Limb (tissue), 2 donors: Measurements from ENCODE around the gene SHANK3.

Source experiments
- DNase-seq, 2 donors: peaks; one replicate each; pipeline ENCODE4 v3.0.0-alpha.2; 2016; ENCODE audit errors: extremely low spot score in 2 of 2

Gene SHANK3

GRCh38 chr22:50712341-50713007, 39.9 kb downstream of the SHANK3 start:
- DNase-seq = no peak

- DNase-seq = no peak
These were observed 40.4 kb downstream of the SHANK3 start for GRCh38 chr22:50713008-50713385.

GRCh38 chr22:50713571-50714056, 41.0 kb downstream of the SHANK3 start:
- DNase-seq = no peak

GRCh38 chr22:50714150-50714549, 41.5 kb downstream of the SHANK3 start:
- no peak for DNase-seq

GRCh38 chr22:50714631-50715179, 42.1 kb downstream of the SHANK3 start:
- DNase-seq = no peak

- no peak for DNase-seq
These were observed 42.6 kb downstream of the SHANK3 start for GRCh38 chr22:50715250-50715649.

GRCh38 chr22:50715776-50716175, 43.2 kb downstream of the SHANK3 start:
- DNase-seq = no peak

GRCh38 chr22:50716290-50717024, 43.8 kb downstream of the SHANK3 start:
- no peak for DNase-seq

- no peak for DNase-seq
These were observed 45.2 kb downstream of the SHANK3 start for GRCh38 chr22:50717709-50718351.

GRCh38 chr22:50718352-50718709, 45.7 kb downstream of the SHANK3 start:
- DNase-seq = no peak

GRCh38 chr22:50719814-50720300, 47.2 kb downstream of the SHANK3 start:
- no peak for DNase-seq

- DNase-seq = no peak
These were observed 48.0 kb downstream of the SHANK3 start for GRCh38 chr22:50720301-50721256.

- no peak for DNase-seq
These were observed 48.7 kb downstream of the SHANK3 start for GRCh38 chr22:50721257-50721844.

GRCh38 chr22:50722048-50722701, 49.6 kb downstream of the SHANK3 start:
- no peak for DNase-seq
